GM12878 (cell line): Measurements from ENCODE around the gene MFAP4. TPM values are rescaled to one million over a fixed set of nuclear protein-coding genes. Genes with fewer than 3 reads are reported as not detected.

Source experiments
- ATAC-seq: fragments of 200-7000 bp; cut with Tn5 transposase; 3 replicates; pipeline ENCODE4 v1.9.1; 2020; ENCODE audit warnings: mild to moderate bottlenecking, moderate library complexity
- BruUV-seq: library from RNA; stranded (reverse); fragments of 400-500 nt; replicated peaks from 2 replicates; lab custom pipeline; 2021; lab: Mats Ljungman, UMichigan
- CTCF ChIA-PET: fragments of 300-600 bp; sonication (Branson Sonifier 250); formaldehyde crosslinking; extraction: SDS; loops from one replicate; lab custom pipeline; 2021; ENCODE audit warnings: inconsistent platforms; lab: Yijun Ruan, JAX
- POLR2A ChIA-PET: fragments of 350-600 bp; formaldehyde crosslinking; extraction: SDS; loops from one replicate; lab custom pipeline; 2021; ENCODE audit warnings: inconsistent platforms; lab: Charles Lee
- RAD21 ChIA-PET: fragments of 300-600 bp; sonication (Branson Sonifier 250); formaldehyde crosslinking; loops from one replicate; lab custom pipeline; 2023; ENCODE audit warnings: antibody characterized with exemption; ENCODE audit not compliant: unreplicated experiment; lab: Charles Lee
- SMC1A ChIA-PET: fragments of 300-600 bp; sonication (Branson Sonifier 250); formaldehyde crosslinking; loops from one replicate; lab custom pipeline; 2023; ENCODE audit not compliant: unreplicated experiment, uncharacterized antibody; lab: Charles Lee
- DNase-seq: peaks from one replicate; pipeline ENCODE4 v3.0.0-alpha.2; 2011; ENCODE audit warnings: low read depth, low spot score
- FAIRE-seq: peaks from 3 replicates; lab custom pipeline; 2011; peaks lifted over from hg19 to GRCh38; lab: Jason Lieb, UNC
- H2AFZ ChIP-seq: 2 replicates; pipeline ENCODE4 v1.6.0; 2011; ENCODE audit warnings: low read depth, low read length, control low read depth; ENCODE audit not compliant: control insufficient read depth
- H3K27ac ChIP-seq: 2 replicates; pipeline ENCODE4 v1.5.1; 2011; ENCODE audit warnings: control low read depth; ENCODE audit not compliant: control insufficient read depth, insufficient read depth
- H3K27me3 ChIP-seq, 2 experiments: replicated peaks in 1 of 2; 2 replicates each; pipeline versions ENCODE4 v1.6.0 to v1.6.1; 2011; ENCODE audit warnings: low read length in 1 of 2; ENCODE audit not compliant: control insufficient read depth in 2 of 2, insufficient read depth in 2 of 2
- H3K36me3 ChIP-seq, 2 experiments: 2 replicates each; pipeline ENCODE4 v1.5.1; 2011; ENCODE audit warnings: low read length in 1 of 2; ENCODE audit not compliant: control insufficient read depth in 2 of 2, insufficient read depth in 2 of 2
- H3K4me1 ChIP-seq: 2 replicates; pipeline ENCODE4 v1.6.1; 2011; ENCODE audit warnings: mild to moderate bottlenecking, low read length, moderate library complexity, mixed read lengths; ENCODE audit not compliant: control insufficient read depth, insufficient read depth
- H3K4me2 ChIP-seq: 2 replicates; pipeline ENCODE4 v1.6.0; 2011; ENCODE audit warnings: control low read depth; ENCODE audit not compliant: control insufficient read depth, insufficient read depth
- H3K4me3 ChIP-seq: fragments of 200-600 bp; sonication (generic); 2 replicates; pipeline ENCODE4 v1.5.1; 2016
- H3K79me2 ChIP-seq: 2 replicates; pipeline ENCODE4 v1.6.0; 2011; ENCODE audit warnings: low read length; ENCODE audit not compliant: control insufficient read depth, insufficient read depth
- H3K9ac ChIP-seq: 2 replicates; pipeline ENCODE4 v1.8.0; 2011; ENCODE audit warnings: low read length, control low read depth, mixed read lengths; ENCODE audit not compliant: control insufficient read depth, insufficient read depth
- H3K9me3 ChIP-seq: replicated peaks from 3 replicates; pipeline ENCODE4 v1.5.1; 2011; ENCODE audit warnings: mild to moderate bottlenecking, low read length; ENCODE audit not compliant: control insufficient read depth, insufficient read depth
- H4K20me1 ChIP-seq: 2 replicates; pipeline ENCODE4 v1.6.0; 2011; ENCODE audit not compliant: control insufficient read depth, insufficient read depth
- ASH2L ChIP-seq: fragments of 300-600, 200-600 bp; sonication (generic); IDR thresholded peaks from 2 replicates; pipeline ENCODE4 v1.6.1; 2017; ENCODE audit warnings: low read depth, mild to moderate bottlenecking, borderline replicate concordance
- BCL3 ChIP-seq: IDR thresholded peaks from 2 replicates; pipeline ENCODE4 v1.6.1; 2011; ENCODE audit warnings: borderline replicate concordance, low read depth, mild to moderate bottlenecking, moderate library complexity, low read length; ENCODE audit not compliant: insufficient read depth, poor library complexity, severe bottlenecking
- BRCA1 ChIP-seq: IDR thresholded peaks from 2 replicates; pipeline ENCODE4 v1.6.1; 2011; ENCODE audit warnings: low read depth, low read length, improper control_type of control experiment
- HDAC6 ChIP-seq: fragments of 200-600 bp; sonication (generic); IDR thresholded peaks from one replicate; pipeline ENCODE4 v1.8.0; 2017; ENCODE audit warnings: antibody characterized with exemption; ENCODE audit not compliant: unreplicated experiment
- JUNB ChIP-seq: IDR thresholded peaks from 2 replicates; pipeline ENCODE4 v1.6.1; 2016; ENCODE audit warnings: antibody characterized with exemption, mild to moderate bottlenecking
- KAT2A ChIP-seq: conservative IDR thresholded peaks from 2 replicates; pipeline ENCODE4 v1.6.1; 2011; ENCODE audit warnings: low read depth, low read length; ENCODE audit not compliant: control insufficient read depth
- MTA3 ChIP-seq: IDR thresholded peaks from 2 replicates; pipeline ENCODE4 v1.6.1; 2012; ENCODE audit warnings: low read length, inconsistent platforms, borderline replicate concordance
- MXI1 ChIP-seq: fragments of 150-350 bp; IDR thresholded peaks from 2 replicates; pipeline ENCODE4 v1.6.1; 2011; ENCODE audit warnings: low read depth, mild to moderate bottlenecking, inconsistent platforms, low read length, improper control_type of control experiment
- NBN ChIP-seq: fragments of 450-650 bp; IDR thresholded peaks from 2 replicates; pipeline ENCODE4 v1.6.1; 2016
- NR2C1 ChIP-seq: fragments of 450-650 bp; IDR thresholded peaks from 2 replicates; pipeline ENCODE4 v1.6.1; 2017; ENCODE audit warnings: antibody characterized with exemption, mild to moderate bottlenecking, moderate library complexity
- PAX8 ChIP-seq: fragments of 450-650 bp; IDR thresholded peaks from 2 replicates; pipeline ENCODE4 v1.6.1; 2017; ENCODE audit warnings: mild to moderate bottlenecking, moderate library complexity
- POU2F2 ChIP-seq: IDR thresholded peaks from 3 replicates; pipeline ENCODE4 v1.6.1; 2011; ENCODE audit warnings: low read depth, mild to moderate bottlenecking, low read length, borderline replicate concordance
- RELA ChIP-seq: fragments of 450-650 bp; IDR thresholded peaks from 2 replicates; pipeline ENCODE4 v1.8.0; 2014; ENCODE audit warnings: borderline replicate concordance; ENCODE audit not compliant: partially characterized antibody
- RUNX3 ChIP-seq: IDR thresholded peaks from 2 replicates; pipeline ENCODE4 v1.6.1; 2012; ENCODE audit warnings: low read length, inconsistent platforms
- SMAD5 ChIP-seq: IDR thresholded peaks from 2 replicates; pipeline ENCODE4 v1.6.1; 2016; ENCODE audit warnings: antibody characterized with exemption, low read depth
- SPI1 ChIP-seq: IDR thresholded peaks from 2 replicates; pipeline ENCODE4 v1.6.1; 2011; ENCODE audit warnings: low read depth, mild to moderate bottlenecking, low read length, moderate library complexity, borderline replicate concordance; ENCODE audit not compliant: insufficient read depth
- ZBTB11 ChIP-seq: fragments of 450-650 bp; formaldehyde crosslinking; IDR thresholded peaks from 2 replicates; pipeline ENCODE4 v1.5.0; 2022; ENCODE audit warnings: mild to moderate bottlenecking, missing genetic modification characterization
- WGBS: methylation state at CpG from one replicate; pipeline ENCODE4 v1.1.6; 2016; ENCODE audit warnings: low lambda C conversion rate; ENCODE audit not compliant: insufficient replicate concordance, insufficient coverage; ENCODE audit errors: missing lambda C conversion rate; 5-methylcytosine and 5-hydroxymethylcytosine counted together
- in situ Hi-C: fragments of 300-500 bp; cut with MboI; formaldehyde crosslinking; loops from 9 replicates; pipeline ENCODE4 v1.14.3; 2018; ENCODE audit warnings: mixed read lengths
- intact Hi-C: fragments of 100-400 bp; cut with micrococcal nuclease; formaldehyde crosslinking; loops from one replicate; pipeline ENCODE4 v1.14.2; 2022; ENCODE audit not compliant: unreplicated experiment
- polyA plus RNA-seq, 11 experiments: library from polyadenylated mRNA; depleted of rRNA in 4 of 11; unstranded in 6 of 11; stranded (reverse) in 5 of 11; fragments of >200 nt; fragmentation: Nextera tagmentation in 4 of 11; fragmentation: Illumina TruSeq in 1 of 11; extraction: Ambion mirVana in 4 of 11; extraction: Trizol in 1 of 11; gene quantifications; 1 replicate in 1 of 11; 2 replicates in 10 of 11; pipeline versions ENCODE4 v1.2.1 to v1.2.3, GENCODE V29; 2011 to 2016; ENCODE audit warnings: inconsistent platforms in 2 of 11, missing spikeins in 2 of 11, low read depth in 1 of 11
- total RNA-seq, 4 experiments: library from RNA; depleted of rRNA in 3 of 4; stranded (reverse); fragments of >200 nt in 3 of 4; fragmentation: Illumina TruSeq in 1 of 4; extraction: Trizol in 1 of 4; gene quantifications; 2 replicates each; pipeline versions ENCODE4 v1.2.1 to v1.2.3, GENCODE V29; 2013 to 2021
- TF ChIP-seq, protein P1 (sequence below): IDR thresholded peaks from 2 replicates; pipeline ENCODE4 v1.6.1; 2012; ENCODE audit warnings: low read depth, low read length, improper control_type of control experiment

The MFAP4 gene
- total and polyA plus RNA-seq, 10 of the 15 experiments (the other 5 are each of a cell fraction or from before 2014, with no cell fraction given), result 0.08 to 0.28 (median 0.09) TPM; not detected in 7

DNA sequence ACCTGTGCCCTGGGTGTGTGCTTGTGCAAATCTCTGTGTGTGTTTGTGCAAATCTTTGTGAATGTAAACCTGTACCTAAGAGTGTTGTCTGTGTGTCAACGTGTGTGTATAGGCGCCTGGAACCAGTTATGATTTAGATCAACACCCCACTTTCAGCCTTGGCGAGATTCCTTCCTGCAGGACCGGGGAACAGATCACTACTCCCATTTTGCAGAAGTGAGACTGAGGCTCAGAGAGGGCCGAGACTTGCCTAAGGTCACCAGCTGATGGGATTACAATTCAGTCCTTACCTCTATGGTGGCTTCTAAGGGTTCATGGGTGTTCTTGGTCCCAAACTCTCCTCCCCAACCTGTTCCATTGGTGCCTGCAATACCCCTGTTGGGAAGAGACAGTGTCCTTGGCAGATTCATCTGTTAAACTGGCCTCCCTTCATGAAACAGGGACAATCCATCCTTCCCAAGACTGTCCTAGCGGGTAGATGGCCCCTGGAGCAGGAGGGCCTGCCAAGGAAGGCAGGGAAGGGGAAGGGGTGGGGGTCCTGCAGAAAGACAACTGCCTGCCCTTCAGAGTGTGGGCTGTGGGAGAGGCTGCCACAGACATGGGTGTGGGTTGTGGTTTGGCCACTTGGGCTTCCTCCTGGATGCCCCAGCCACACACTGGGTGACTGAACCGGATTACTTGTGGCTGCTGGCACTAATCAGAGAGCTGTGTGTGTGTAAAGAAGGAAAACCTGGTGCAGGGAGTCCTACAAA, 15.6 kb downstream of the MFAP4 start:
- peak overlapping the region; percentile 63; the same call in 1 of the 2 replicates for H3K4me2 ChIP-seq
- TF ChIP-seq KAT2A (no peak), SMAD5 (no peak), PAX8 (no peak), POU2F2 (no peak), NBN (no peak), BCL3 (peak; percentile 87), SPI1 (peak; percentile 60; the same call in 1 of the 2 replicates), ASH2L (no peak), MXI1 (no peak), RUNX3 (peak; percentile 36; the same call in 1 of the 2 replicates), JUNB (no peak), RELA (no peak), MTA3 (no peak), ZBTB11 (CRISPR knock-in tag) (no peak), NR2C1 (no peak), BRCA1 (no peak), HDAC6 (no peak)
- TF ChIP-seq, protein P1, sequence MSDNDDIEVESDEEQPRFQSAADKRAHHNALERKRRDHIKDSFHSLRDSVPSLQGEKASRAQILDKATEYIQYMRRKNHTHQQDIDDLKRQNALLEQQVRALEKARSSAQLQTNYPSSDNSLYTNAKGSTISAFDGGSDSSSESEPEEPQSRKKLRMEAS, result no peak

More for the DNA sequence above, 15.6 kb downstream of the MFAP4 start:
- 37% methylated on average over 7 of the region's 7 CpGs for WGBS
- Histone ChIP-seq H3K4me3 (no peak overlapping the region), H3K9me3 (no peaks in the 10 kb centered on the region), H4K20me1 (0 out of 2 replicates have a peak, but pooled peaks cover 3% of the 10 kb centered on the region), H3K27me3 (no peaks in the 10 kb centered on the region), H3K27ac (no peak overlapping the region), H3K9ac (no peak overlapping the region), H2AFZ (no peak overlapping the region), H3K36me3 (no peaks in the 10 kb centered on the region), H3K79me2 (no peaks in the 10 kb centered on the region), H3K4me1 (peaks cover 26% of the 10 kb centered on the region)
- ChIA-PET RAD21 (interaction anchor here (0.9 kb wide), 1 partner anchor 9 kb away, joined by 3 read pairs; the partner anchor contains the start of gene B9D1), POLR2A (no interaction called here), CTCF (interaction anchor here (1.3 kb wide), 1 partner anchor 9 kb away, joined by 4 read pairs; the partner anchor contains the start of gene B9D1), SMC1A (interaction anchor here (0.7 to 0.9 kb wide), 2 partner anchors 8 to 76 kb away, joined by 3 to 4 read pairs; no protein-coding TSS in a partner anchor)
- no TSS peak for BruUV-seq
- intact Hi-C loops (no loop called here), in situ Hi-C loops (no loop called here)
- FAIRE-seq, result no peak
- DNase-seq, result no peak
- ATAC-seq, result peak; percentile 44
